WTC11 (cell line): Measurements from ENCODE around the gene LDB2. TPM values are rescaled to one million over a fixed set of nuclear protein-coding genes. Genes with fewer than 3 reads are reported as not detected.

Experiments
- ATAC-seq: fragments of 200-7000 bp; cut with Tn5 transposase; 2 replicates; pipeline ENCODE4 v1.10.0; 2021; ENCODE audit warnings: mild to moderate bottlenecking, moderate library complexity
- CTCF ChIA-PET: fragments of 300-600 bp; sonication (Branson Sonifier 250); formaldehyde crosslinking; loops from one replicate; lab custom pipeline; 2021; ENCODE audit warnings: antibody characterized with exemption; lab: Charles Lee
- POLR2A ChIA-PET: fragments of 350-600 bp; sonication (Branson Sonifier 250); formaldehyde crosslinking; loops from one replicate; lab custom pipeline; 2021; ENCODE audit warnings: antibody characterized with exemption; lab: Charles Lee
- DNase-seq: peaks from one replicate; pipeline ENCODE4 v3.0.0; 2021; ENCODE audit warnings: low spot score
- H3K27ac Mint-ChIP-seq: 2 replicates; pipeline ENCODE4 v1.8.0; 2021; ENCODE audit warnings: mixed read lengths
- H3K27me3 Mint-ChIP-seq: 2 replicates; pipeline ENCODE4 v1.8.0; 2021; ENCODE audit warnings: low read depth, mild to moderate bottlenecking, moderate library complexity, mixed read lengths
- H3K36me3 Mint-ChIP-seq: 2 replicates; pipeline ENCODE4 v1.8.0; 2021; ENCODE audit warnings: mixed read lengths
- H3K4me1 Mint-ChIP-seq: 2 replicates; pipeline ENCODE4 v1.8.0; 2022; ENCODE audit warnings: mixed read lengths
- H3K4me3 Mint-ChIP-seq: 2 replicates; pipeline ENCODE4 v1.8.0; 2021; ENCODE audit warnings: mild to moderate bottlenecking, moderate library complexity, mixed read lengths
- H3K9me3 Mint-ChIP-seq: 2 replicates; pipeline ENCODE4 v1.8.0; 2021; ENCODE audit warnings: mixed read lengths
- ATF3 ChIP-seq: sonication (generic); formaldehyde crosslinking; conservative IDR thresholded peaks from 2 replicates; pipeline ENCODE4 v1.8.1; 2022; ENCODE audit warnings: mild to moderate bottlenecking, missing genetic modification reagents
- FOXP1 ChIP-seq: sonication (generic); formaldehyde crosslinking; IDR thresholded peaks from 2 replicates; pipeline ENCODE4 v1.8.0; 2022; ENCODE audit warnings: missing genetic modification reagents, mild to moderate bottlenecking, moderate library complexity, borderline replicate concordance
- HMGA2 ChIP-seq: fragments of 250-450 bp; sonication (Bioruptor Pico); IDR thresholded peaks from 2 replicates; pipeline ENCODE4 v1.4.0; 2021; ENCODE audit warnings: mild to moderate bottlenecking, moderate library complexity
- JAZF1 ChIP-seq: fragments of 250-450 bp; sonication (Bioruptor Pico); IDR thresholded peaks from 2 replicates; pipeline ENCODE4 v1.9.0; 2021; ENCODE audit warnings: moderate library complexity, mild to moderate bottlenecking, inconsistent platforms
- KAT7 ChIP-seq: sonication (generic); formaldehyde crosslinking; IDR thresholded peaks from 2 replicates; pipeline ENCODE4 v1.8.1; 2023; ENCODE audit warnings: missing genetic modification reagents, mild to moderate bottlenecking, borderline replicate concordance
- MXD4 ChIP-seq: fragments of 250-450 bp; sonication (Bioruptor Pico); IDR thresholded peaks from 2 replicates; pipeline ENCODE4 v1.8.0; 2021; ENCODE audit warnings: mild to moderate bottlenecking, moderate library complexity, borderline replicate concordance
- MYBL2 ChIP-seq: sonication (generic); formaldehyde crosslinking; IDR thresholded peaks from 2 replicates; pipeline ENCODE4 v1.8.1; 2023; ENCODE audit warnings: mild to moderate bottlenecking, moderate library complexity, missing genetic modification reagents
- NFYB ChIP-seq: sonication (generic); formaldehyde crosslinking; conservative IDR thresholded peaks from 2 replicates; pipeline ENCODE4 v1.8.0; 2022; ENCODE audit warnings: low read depth, missing genetic modification reagents
- NR1H2 ChIP-seq: sonication (generic); formaldehyde crosslinking; IDR thresholded peaks from 2 replicates; pipeline ENCODE4 v1.9.0; 2021; ENCODE audit warnings: mild to moderate bottlenecking, moderate library complexity, missing genetic modification reagents
- NR3C1 ChIP-seq: sonication (generic); formaldehyde crosslinking; conservative IDR thresholded peaks from 2 replicates; pipeline ENCODE4 v1.8.1; 2023; ENCODE audit warnings: low read depth, mild to moderate bottlenecking, missing genetic modification reagents
- PREB ChIP-seq: sonication (generic); formaldehyde crosslinking; IDR thresholded peaks from 2 replicates; pipeline ENCODE4 v1.8.1; 2022; ENCODE audit warnings: mild to moderate bottlenecking, missing genetic modification reagents, moderate library complexity, borderline replicate concordance
- RELA ChIP-seq: sonication (generic); formaldehyde crosslinking; IDR thresholded peaks from 2 replicates; pipeline ENCODE4 v1.8.1; 2022; ENCODE audit warnings: missing genetic modification reagents, mild to moderate bottlenecking, borderline replicate concordance
- SMAD4 ChIP-seq: sonication (generic); formaldehyde crosslinking; IDR thresholded peaks from 2 replicates; pipeline ENCODE4 v1.8.0; 2022; ENCODE audit warnings: mild to moderate bottlenecking, missing genetic modification reagents
- SOX15 ChIP-seq: fragments of 250-450 bp; sonication (Bioruptor Pico); IDR thresholded peaks from 2 replicates; pipeline ENCODE4 v1.9.0; 2021; ENCODE audit warnings: mild to moderate bottlenecking
- TP53 ChIP-seq: sonication (generic); formaldehyde crosslinking; IDR thresholded peaks from 2 replicates; pipeline ENCODE4 v1.8.1; 2023; ENCODE audit warnings: mild to moderate bottlenecking, missing genetic modification reagents
- USF2 ChIP-seq: sonication (generic); formaldehyde crosslinking; IDR thresholded peaks from 2 replicates; pipeline ENCODE4 v1.8.1; 2023; ENCODE audit warnings: mild to moderate bottlenecking, missing genetic modification reagents, moderate library complexity
- ZNF219 ChIP-seq: sonication (generic); formaldehyde crosslinking; IDR thresholded peaks from 2 replicates; pipeline ENCODE4 v1.8.0; 2023; ENCODE audit warnings: missing genetic modification reagents, mild to moderate bottlenecking, borderline replicate concordance
- ZNF263 ChIP-seq: sonication (generic); formaldehyde crosslinking; IDR thresholded peaks from 2 replicates; pipeline ENCODE4 v1.8.1; 2022; ENCODE audit warnings: low read depth, mild to moderate bottlenecking, moderate library complexity, missing genetic modification reagents
- ZNF281 ChIP-seq: sonication (generic); formaldehyde crosslinking; IDR thresholded peaks from 2 replicates; pipeline ENCODE4 v1.8.0; 2023; ENCODE audit warnings: mild to moderate bottlenecking, missing genetic modification reagents
- ZNF317 ChIP-seq: sonication (generic); formaldehyde crosslinking; IDR thresholded peaks from 2 replicates; pipeline ENCODE4 v1.8.1; 2023; ENCODE audit warnings: low read depth, mild to moderate bottlenecking, moderate library complexity, missing genetic modification reagents, borderline replicate concordance
- total RNA-seq: library from RNA; stranded (reverse); gene quantifications from 3 replicates; pipeline ENCODE4 v1.2.3, GENCODE V29; 2021
- TF ChIP-seq, protein P1 (sequence below): sonication (generic); formaldehyde crosslinking; IDR thresholded peaks from 2 replicates; pipeline ENCODE4 v1.8.1; 2022; ENCODE audit warnings: low read depth, missing genetic modification reagents, borderline replicate concordance
- TF ChIP-seq, protein P2 (sequence below): fragments of 250-450 bp; sonication (Bioruptor Pico); IDR thresholded peaks from 2 replicates; pipeline ENCODE4 v1.9.0; 2021; ENCODE audit warnings: mild to moderate bottlenecking

LDB2 gene
- total RNA-seq, 1 experiment from 2014 or later: 62.4 TPM

GRCh38 chr4:16794816-16795445, 103.5 kb downstream of the LDB2 start (continued):
- TF ChIP-seq USF2 (CRISPR knock-in tag): peak; percentile 23; the same call in 1 of the 2 replicates
- TF ChIP-seq MYBL2 (CRISPR knock-in tag): no peak
- no peak for TF ChIP-seq PREB (CRISPR knock-in tag)
- TF ChIP-seq, protein P1, sequence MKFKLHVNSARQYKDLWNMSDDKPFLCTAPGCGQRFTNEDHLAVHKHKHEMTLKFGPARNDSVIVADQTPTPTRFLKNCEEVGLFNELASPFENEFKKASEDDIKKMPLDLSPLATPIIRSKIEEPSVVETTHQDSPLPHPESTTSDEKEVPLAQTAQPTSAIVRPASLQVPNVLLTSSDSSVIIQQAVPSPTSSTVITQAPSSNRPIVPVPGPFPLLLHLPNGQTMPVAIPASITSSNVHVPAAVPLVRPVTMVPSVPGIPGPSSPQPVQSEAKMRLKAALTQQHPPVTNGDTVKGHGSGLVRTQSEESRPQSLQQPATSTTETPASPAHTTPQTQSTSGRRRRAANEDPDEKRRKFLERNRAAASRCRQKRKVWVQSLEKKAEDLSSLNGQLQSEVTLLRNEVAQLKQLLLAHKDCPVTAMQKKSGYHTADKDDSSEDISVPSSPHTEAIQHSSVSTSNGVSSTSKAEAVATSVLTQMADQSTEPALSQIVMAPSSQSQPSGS (CRISPR knock-in tag): no peak
- no peak for TF ChIP-seq ZNF263 (CRISPR knock-in tag)
- TF ChIP-seq MXD4 (CRISPR knock-in tag): no peak
- no peak for TF ChIP-seq RELA (CRISPR knock-in tag)

DNA sequence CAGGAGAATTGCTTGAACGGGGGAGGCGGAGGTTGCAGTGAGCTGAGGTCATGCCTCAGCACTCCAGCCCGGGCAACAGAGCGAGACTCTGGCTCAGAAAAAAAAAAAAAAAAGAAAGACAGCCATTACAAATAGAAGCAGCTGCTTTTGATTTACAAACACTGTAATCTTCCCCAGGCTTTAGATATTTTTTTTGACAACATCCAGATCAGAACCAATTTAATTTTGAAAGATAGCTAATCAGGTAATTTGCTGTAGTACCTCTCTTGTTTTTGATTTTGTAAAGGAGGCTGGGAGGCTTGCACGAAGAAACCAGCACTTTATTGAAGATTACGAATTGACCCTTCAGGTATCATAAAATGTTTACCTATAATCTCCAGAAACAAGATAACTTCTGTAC, 107.0 kb downstream of the LDB2 start:
- ChIA-PET CTCF (interaction anchor here (0.6 to 1.6 kb wide), 7 partner anchors 25 to 209 kb away, joined by 3 to 4 read pairs (median 3); no protein-coding TSS in a partner anchor), POLR2A (no interaction called here)
- DNase-seq (no peak), ATAC-seq (no peak)
- Mint-ChIP-seq H3K27ac (peak overlapping the region; percentile 93), H3K36me3 (peaks cover under 1% of the 10 kb centered on the region; the same call in 1 of the 2 replicates), H3K27me3 (no peaks in the 10 kb centered on the region), H3K9me3 (no peaks in the 10 kb centered on the region), H3K4me3 (no peak overlapping the region), H3K4me1 (peaks cover 73% of the 10 kb centered on the region)
- no peak for TF ChIP-seq NFYB (CRISPR knock-in tag)
- TF ChIP-seq ATF3 (CRISPR knock-in tag): no peak
- TF ChIP-seq FOXP1 (CRISPR knock-in tag): no peak
- no peak for TF ChIP-seq SOX15
- no peak for TF ChIP-seq ZNF281 (CRISPR knock-in tag)
- no peak for TF ChIP-seq NR1H2 (CRISPR knock-in tag)
- TF ChIP-seq NR3C1: no peak
- TF ChIP-seq TP53: no peak
- TF ChIP-seq SMAD4 (CRISPR knock-in tag): no peak
- TF ChIP-seq ZNF317 (CRISPR knock-in tag): no peak
- TF ChIP-seq ZNF219: no peak
- TF ChIP-seq, protein P1 (CRISPR knock-in tag): no peak
- no peak for TF ChIP-seq KAT7 (CRISPR knock-in tag)
- TF ChIP-seq, protein P2, sequence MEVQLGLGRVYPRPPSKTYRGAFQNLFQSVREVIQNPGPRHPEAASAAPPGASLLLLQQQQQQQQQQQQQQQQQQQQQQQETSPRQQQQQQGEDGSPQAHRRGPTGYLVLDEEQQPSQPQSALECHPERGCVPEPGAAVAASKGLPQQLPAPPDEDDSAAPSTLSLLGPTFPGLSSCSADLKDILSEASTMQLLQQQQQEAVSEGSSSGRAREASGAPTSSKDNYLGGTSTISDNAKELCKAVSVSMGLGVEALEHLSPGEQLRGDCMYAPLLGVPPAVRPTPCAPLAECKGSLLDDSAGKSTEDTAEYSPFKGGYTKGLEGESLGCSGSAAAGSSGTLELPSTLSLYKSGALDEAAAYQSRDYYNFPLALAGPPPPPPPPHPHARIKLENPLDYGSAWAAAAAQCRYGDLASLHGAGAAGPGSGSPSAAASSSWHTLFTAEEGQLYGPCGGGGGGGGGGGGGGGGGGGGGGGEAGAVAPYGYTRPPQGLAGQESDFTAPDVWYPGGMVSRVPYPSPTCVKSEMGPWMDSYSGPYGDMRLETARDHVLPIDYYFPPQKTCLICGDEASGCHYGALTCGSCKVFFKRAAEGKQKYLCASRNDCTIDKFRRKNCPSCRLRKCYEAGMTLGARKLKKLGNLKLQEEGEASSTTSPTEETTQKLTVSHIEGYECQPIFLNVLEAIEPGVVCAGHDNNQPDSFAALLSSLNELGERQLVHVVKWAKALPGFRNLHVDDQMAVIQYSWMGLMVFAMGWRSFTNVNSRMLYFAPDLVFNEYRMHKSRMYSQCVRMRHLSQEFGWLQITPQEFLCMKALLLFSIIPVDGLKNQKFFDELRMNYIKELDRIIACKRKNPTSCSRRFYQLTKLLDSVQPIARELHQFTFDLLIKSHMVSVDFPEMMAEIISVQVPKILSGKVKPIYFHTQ: no peak
- no peak for TF ChIP-seq HMGA2 (CRISPR knock-in tag)
- no peak for TF ChIP-seq JAZF1 (CRISPR knock-in tag)
